CD4-positive, alpha-beta T cell (primary cell): ENCODE results near the gene AK2. TPM values are rescaled to one million over a fixed set of nuclear protein-coding genes. Genes with fewer than 3 reads are reported as not detected.
A peak's percentile ranks its signal among the peaks of the same experiment; 100 is the strongest.

Experiments
- ATAC-seq: fragments of 200-7000 bp; cut with Tn5 transposase; one replicate; pipeline ENCODE4 v1.10.0; 2022; ENCODE audit warnings: mild to moderate bottlenecking; ENCODE audit not compliant: poor library complexity
- CTCF ChIA-PET: fragments of 350-600 bp; sonication (Branson Sonifier 250); formaldehyde crosslinking; loops from one replicate; lab custom pipeline; 2021; ENCODE audit warnings: antibody characterized with exemption, inconsistent platforms; lab: Charles Lee
- POLR2A ChIA-PET: fragments of 350-600 bp; sonication (Branson Sonifier 250); formaldehyde crosslinking; loops from one replicate; lab custom pipeline; 2021; ENCODE audit warnings: antibody characterized with exemption, inconsistent platforms; lab: Charles Lee
- DNase-seq, 14 experiments: peaks; one replicate each; pipeline ENCODE4 v3.0.0-alpha.2; 2013 to 2020; ENCODE audit warnings: mixed read lengths in 2 of 14
- H3K27ac ChIP-seq, 2 donors: one replicate each; pipeline versions ENCODE4 v1.5.1 to v1.7.0; 2013; ENCODE audit warnings: low read length in 2 of 2, low read depth in 1 of 2, mild to moderate bottlenecking in 1 of 2
- H3K27me3 ChIP-seq, 2 experiments: 1 replicate in 1 of 2; 2 replicates in 1 of 2; pipeline versions ENCODE4 v1.6.1 to v1.7.0; 2013; ENCODE audit warnings: low read length in 2 of 2, control low read depth in 1 of 2, mild to moderate bottlenecking in 1 of 2, moderate library complexity in 1 of 2; ENCODE audit not compliant: insufficient read depth in 2 of 2, control insufficient read depth in 1 of 2
- H3K36me3 ChIP-seq: one replicate; pipeline ENCODE4 v1.6.1; 2013; ENCODE audit warnings: low read length, control low read depth; ENCODE audit not compliant: insufficient read depth
- H3K4me1 ChIP-seq: one replicate; pipeline ENCODE4 v1.6.1; 2013; ENCODE audit warnings: low read length, control low read depth; ENCODE audit not compliant: insufficient read depth
- H3K4me3 ChIP-seq: one replicate; pipeline ENCODE4 v1.5.1; 2013; ENCODE audit warnings: mild to moderate bottlenecking, low read length, moderate library complexity
- H3K9me3 ChIP-seq, 2 experiments: 1 replicate in 1 of 2; 2 replicates in 1 of 2; pipeline versions ENCODE4 v1.6.1 to v1.7.0; 2013; ENCODE audit warnings: low read length in 2 of 2, mild to moderate bottlenecking in 2 of 2, control low read depth in 1 of 2, moderate library complexity in 1 of 2; ENCODE audit not compliant: control insufficient read depth in 1 of 2, insufficient read depth in 1 of 2
- H3K27ac Mint-ChIP-seq: one replicate; pipeline ENCODE4 v1.8.0; 2020; ENCODE audit warnings: mixed read lengths
- H3K27me3 Mint-ChIP-seq: one replicate; pipeline ENCODE4 v1.8.0; 2021; ENCODE audit warnings: mixed read lengths
- H3K36me3 Mint-ChIP-seq: one replicate; pipeline ENCODE4 v1.8.0; 2021; ENCODE audit warnings: low read depth, mixed read lengths
- H3K4me1 Mint-ChIP-seq: one replicate; pipeline ENCODE4 v1.8.0; 2021; ENCODE audit warnings: low read depth, mixed read lengths
- H3K4me3 Mint-ChIP-seq: one replicate; pipeline ENCODE4 v1.8.0; 2020; ENCODE audit warnings: mild to moderate bottlenecking, mixed read lengths
- H3K9me3 Mint-ChIP-seq: one replicate; pipeline ENCODE4 v1.8.0; 2020; ENCODE audit warnings: mixed read lengths
- CTCF ChIP-seq: fragments of 200-600 bp; IDR thresholded peaks from one replicate; pipeline ENCODE4 v1.8.0; 2022; ENCODE audit warnings: antibody characterized with exemption, mild to moderate bottlenecking
- intact Hi-C, 2 experiments: fragments of 100-400 bp; cut with DNase I in 1 of 2; cut with micrococcal nuclease in 1 of 2; formaldehyde crosslinking; loops; one replicate each; pipeline versions ENCODE4 v1.15.1 to v1.9.0; 2023 to 2025; cut with DNase I, micrococcal nuclease
- polyA plus RNA-seq, 2 donors: library from polyadenylated mRNA; unstranded; fragments of 120-200 nt; gene quantifications; one replicate each; pipeline ENCODE4 v1.2.1, GENCODE V29; 2013
- total RNA-seq, 174 experiments: library from RNA in 2 of 174; stranded (reverse) in 2 of 174; gene quantifications; one replicate each; pipeline ENCODE4 v1.2.3 and lab custom pipeline; 2021 to 2026

AK2 gene
- total RNA-seq (10 to 100 TPM; 25.6 to 30.4 TPM), total RNA-seq (lab: John Stamatoyannopoulos, UW) (54.3 to 493 (median 110) reads per million in 172 experiments)
- 81.0 TPM for polyA plus RNA-seq (2013, experiment 1 of 2)
- 73.2 TPM for polyA plus RNA-seq (2013, experiment 2 of 2)

DNA sequence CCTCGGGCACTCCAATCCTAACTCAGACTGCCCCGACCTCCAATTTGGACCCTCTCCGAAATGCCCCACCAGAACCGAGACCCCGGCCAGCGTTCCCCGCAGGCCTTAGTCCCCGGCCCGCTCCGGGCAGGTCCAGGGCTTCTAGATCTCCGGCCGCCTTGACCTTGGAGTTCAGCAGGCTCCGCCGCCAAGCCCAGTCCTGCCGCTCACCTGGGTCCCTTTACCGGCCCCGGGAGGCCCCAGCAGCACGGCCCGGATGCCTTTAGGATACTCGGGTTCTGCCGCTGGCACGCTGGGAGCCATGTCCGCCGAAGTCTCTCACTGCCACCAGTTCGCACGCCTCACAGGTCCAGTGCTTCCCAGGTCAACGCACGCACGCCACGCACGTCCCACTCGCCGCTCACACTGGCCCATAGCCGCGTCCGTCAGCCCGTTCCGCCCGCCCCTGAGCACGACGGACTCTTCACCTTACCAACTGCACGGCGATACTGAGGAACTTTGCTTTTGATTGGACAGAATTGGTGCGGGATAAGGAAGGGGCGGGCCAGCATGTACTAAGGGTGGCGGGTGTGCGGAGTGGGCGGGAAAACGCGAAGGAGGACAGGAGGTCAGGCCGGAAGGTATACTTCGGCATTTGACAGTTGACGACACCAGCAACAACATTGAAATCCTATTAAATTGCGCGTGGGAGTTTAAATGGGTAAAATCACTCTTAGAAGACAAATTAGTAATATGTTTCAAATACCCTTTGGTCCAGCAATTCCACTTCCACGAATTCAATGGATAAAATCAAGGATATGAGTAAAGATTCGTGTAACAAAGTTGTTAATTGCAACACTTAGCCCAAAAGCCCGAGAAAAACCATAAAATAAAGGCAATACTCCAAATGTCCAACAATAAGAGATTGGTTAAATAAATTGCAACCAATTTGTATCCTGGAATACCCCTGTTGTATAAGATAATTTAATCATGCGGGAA is at the start of gene AK2:
Gene AK2 (minus strand): TSS at position 358 of the 978 bp plus-strand sequence. CDS start 55 bp downstream, at position 303.
- TF ChIP-seq CTCF, result no peak
- H3K36me3 Mint-ChIP-seq, result peaks cover 25% of the 10 kb centered on the region
- peaks cover 48% of the 10 kb centered on the region for H3K4me1 Mint-ChIP-seq
- peak; percentile 71 to 95 (median 86) for DNase-seq
- POLR2A ChIA-PET, result no interaction called here
- H3K4me1 ChIP-seq, result peaks cover 35% of the 10 kb centered on the region
- H3K9me3 Mint-ChIP-seq, result no peaks in the 10 kb centered on the region
- H3K27me3 ChIP-seq, result no peaks in the 10 kb centered on the region
- peak within 1 kb of the TSS; percentile 93 for H3K4me3 ChIP-seq
- intact Hi-C loops, result loop anchor here (2.0 to 5.0 kb wide), 4 partner anchors 44 to 436 kb away; partner anchors contain the start of genes AZIN2 (in 2 of the 2), RNF19B (in 1 of the 2) and ZSCAN20 (in 1 of the 2)
- peak within 1 kb of the TSS; percentile 98 for H3K4me3 Mint-ChIP-seq
- ATAC-seq, result peak; percentile 99
- no peaks in the 10 kb centered on the region for H3K27me3 Mint-ChIP-seq
- no peaks in the 10 kb centered on the region for H3K9me3 ChIP-seq
- peak within 1 kb of the TSS; percentile 34 for H3K27ac Mint-ChIP-seq
- H3K36me3 ChIP-seq, result peaks cover 6% of the 10 kb centered on the region
- peak within 1 kb of the TSS in 1 of 2 donors; percentile 67 for H3K27ac ChIP-seq
- CTCF ChIA-PET, result interaction anchor here (1.8 kb wide), 1 partner anchor 103 kb away, joined by 4 read pairs; no protein-coding TSS in a partner anchor

- no peaks in the 10 kb centered on the region for H3K9me3 ChIP-seq
- no peaks in the 10 kb centered on the region for H3K27me3 ChIP-seq
- H3K4me3 ChIP-seq, result no peak overlapping the region
- ChIA-PET POLR2A (interaction anchor here (0.8 kb wide), 1 partner anchor 153 kb away, joined by 3 read pairs; no protein-coding TSS in a partner anchor), CTCF (interaction anchor here (0.5 to 2.3 kb wide), 8 partner anchors 9 to 374 kb away, joined by 3 to 9 read pairs (median 3); no protein-coding TSS in a partner anchor)
- intact Hi-C loops, result loop anchor here (1.0 to 10.0 kb wide), 5 partner anchors 122 to 372 kb away; partner anchors contain the start of gene RNF19B (in 1 of the 2)
- H3K27me3 Mint-ChIP-seq, result no peaks in the 10 kb centered on the region
- DNase-seq, result peak in 11 of 14 experiments; percentile 22 to 68 (median 30)
- no peaks in the 10 kb centered on the region for H3K9me3 Mint-ChIP-seq
- H3K4me1 ChIP-seq, result peaks cover 31% of the 10 kb centered on the region
- no peak overlapping the region for H3K27ac ChIP-seq
- no peaks in the 10 kb centered on the region for H3K36me3 Mint-ChIP-seq
- no peak for TF ChIP-seq CTCF
- H3K4me1 Mint-ChIP-seq, result peaks cover 43% of the 10 kb centered on the region
- no peak overlapping the region for H3K27ac Mint-ChIP-seq
- H3K4me3 Mint-ChIP-seq, result no peak overlapping the region
- ATAC-seq, result no peak
- H3K36me3 ChIP-seq, result no peaks in the 10 kb centered on the region
Observed at GRCh38 chr1:33086384-33086850, 49.7 kb upstream of the AK2 start.

DNA sequence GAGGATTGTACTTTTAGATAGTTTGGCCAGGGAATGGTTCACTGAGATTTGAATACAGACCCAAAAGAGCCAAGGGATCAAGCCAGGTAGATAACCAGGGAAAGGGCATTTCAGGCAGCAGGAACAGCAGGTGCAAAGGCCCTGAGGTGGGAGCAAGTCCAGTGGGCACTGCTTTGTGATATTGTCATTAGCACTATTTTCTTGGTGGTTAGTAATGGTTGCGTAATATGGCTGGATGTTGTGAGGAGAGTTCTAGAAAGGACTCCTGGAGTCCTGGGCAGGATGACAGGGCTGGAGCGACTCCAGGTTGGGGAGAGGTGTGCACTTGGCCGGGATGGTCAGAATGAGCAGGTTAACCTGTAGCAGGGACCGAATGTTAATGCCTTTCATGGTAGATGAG is 48.6 kb upstream of the AK2 start:
- H3K27me3 Mint-ChIP-seq, result no peaks in the 10 kb centered on the region
- no peak overlapping the region for H3K4me3 Mint-ChIP-seq
- H3K27ac Mint-ChIP-seq, result no peak overlapping the region

More for the DNA sequence above, 48.6 kb upstream of the AK2 start:
- Mint-ChIP-seq H3K36me3 (peaks cover 4% of the 10 kb centered on the region), H3K9me3 (no peaks in the 10 kb centered on the region), H3K4me1 (peaks cover 51% of the 10 kb centered on the region)
- intact Hi-C loops, result loop anchor here in 1 of 2 experiments (5.0 to 10.0 kb wide), 3 partner anchors 121 to 371 kb away; partner anchors contain the start of gene RNF19B
- Histone ChIP-seq H3K27ac (no peak overlapping the region), H3K4me1 (peaks cover 41% of the 10 kb centered on the region), H3K4me3 (no peak overlapping the region), H3K27me3 (no peaks in the 10 kb centered on the region), H3K9me3 (no peaks in the 10 kb centered on the region), H3K36me3 (no peaks in the 10 kb centered on the region)
- TF ChIP-seq CTCF, result no peak
- DNase-seq, result no peak
- ATAC-seq, result no peak
- CTCF ChIA-PET, result interaction anchor here (1.4 to 2.3 kb wide), 3 partner anchors 10 to 42 kb away, joined by 3 to 9 read pairs (median 5); no protein-coding TSS in a partner anchor
- POLR2A ChIA-PET, result no interaction called here
